ENCODE results near the gene RPS6KA1. TPM values are rescaled to one million over a fixed set of nuclear protein-coding genes. Genes with fewer than 3 reads are reported as not detected.

Gene RPS6KA1
- total and polyA plus RNA-seq, 2 of the 13 experiments (the other 11 are each of a cell fraction or from before 2014, with no cell fraction given) = 19.6 to 24.2 TPM

- TF ChIP-seq ZNF407 (CRISPR knock-in tag; IDR thresholded peaks at IDR 0.05; ENCODE audit: not compliant biosample characterization) (no peak), ZXDC (CRISPR knock-in tag; IDR thresholded peaks at IDR 0.05) (no peak)
Observed at GRCh38 chr1:26554781-26555180, 25.2 kb downstream of the RPS6KA1 start (continued).
